Neuronal stem cell (in vitro differentiated cells): ENCODE results near the gene TSPEAR.

Source experiments
- DNase-seq: peaks from one replicate; pipeline ENCODE4 v3.0.0-alpha.2; 2013; ENCODE audit warnings: low spot score
- H2AFZ ChIP-seq: one replicate; pipeline ENCODE4 v1.6.1; 2013; ENCODE audit warnings: mild to moderate bottlenecking, low read length, inconsistent platforms
- H2AK5ac ChIP-seq: 2 replicates; pipeline ENCODE4 v1.6.1; 2013; ENCODE audit warnings: low read depth, mild to moderate bottlenecking, inconsistent platforms, low read length, moderate library complexity, mixed read lengths
- H2BK120ac ChIP-seq: 2 replicates; pipeline ENCODE4 v1.6.1; 2013; ENCODE audit warnings: low read depth, mild to moderate bottlenecking, inconsistent platforms, low read length, moderate library complexity, mixed read lengths
- H2BK12ac ChIP-seq: one replicate; pipeline ENCODE4 v1.6.1; 2013; ENCODE audit warnings: low read length, inconsistent platforms
- H2BK15ac ChIP-seq: 2 replicates; pipeline ENCODE4 v1.6.1; 2013; ENCODE audit warnings: mild to moderate bottlenecking, low read length, inconsistent platforms, mixed read lengths
- H2BK5ac ChIP-seq: one replicate; pipeline ENCODE4 v1.6.1; 2013; ENCODE audit warnings: inconsistent platforms, mild to moderate bottlenecking, low read length, moderate library complexity
- H3K14ac ChIP-seq: one replicate; pipeline ENCODE4 v1.6.1; 2013; ENCODE audit warnings: low read length, inconsistent platforms
- H3K18ac ChIP-seq: 2 replicates; pipeline ENCODE4 v1.6.1; 2013; ENCODE audit warnings: low read length, inconsistent platforms
- H3K23ac ChIP-seq: 2 replicates; pipeline ENCODE4 v1.6.1; 2013; ENCODE audit warnings: low read depth, mild to moderate bottlenecking, mixed read lengths, low read length, inconsistent platforms; ENCODE audit not compliant: poor library complexity
- H3K27ac ChIP-seq: replicated peaks from 3 replicates; pipeline ENCODE4 v1.5.1; 2013; ENCODE audit warnings: low read length, inconsistent platforms
- H3K27me3 ChIP-seq, 3 experiments: 2 replicates each; pipeline ENCODE4 v1.6.1; 2013; ENCODE audit warnings: low read length in 3 of 3, mild to moderate bottlenecking in 2 of 3, inconsistent platforms in 1 of 3, low read depth in 1 of 3, mixed read lengths in 1 of 3, moderate library complexity in 1 of 3; ENCODE audit not compliant: control insufficient read depth in 3 of 3, insufficient read depth in 3 of 3
- H3K36me3 ChIP-seq, 2 donors: replicated peaks in 1 of 2; 2 replicates each; pipeline ENCODE4 v1.6.1; 2013; ENCODE audit warnings: low read length in 2 of 2; ENCODE audit not compliant: control insufficient read depth in 2 of 2, insufficient read depth in 2 of 2
- H3K4ac ChIP-seq: 2 replicates; pipeline ENCODE4 v1.6.1; 2013; ENCODE audit warnings: inconsistent platforms, mild to moderate bottlenecking, low read length, moderate library complexity
- H3K4me1 ChIP-seq, 2 donors: 1 replicate in 1 of 2; 2 replicates in 1 of 2; pipeline ENCODE4 v1.6.1; 2013; ENCODE audit warnings: low read length in 2 of 2, low read depth in 1 of 2; ENCODE audit not compliant: control insufficient read depth in 2 of 2, insufficient read depth in 1 of 2
- H3K4me2 ChIP-seq: one replicate; pipeline ENCODE4 v1.6.1; 2013; ENCODE audit warnings: mild to moderate bottlenecking, low read length, inconsistent platforms; ENCODE audit not compliant: insufficient read depth, poor library complexity, severe bottlenecking
- H3K4me3 ChIP-seq, 2 donors: 2 replicates each; pipeline ENCODE4 v1.5.1; 2013; ENCODE audit warnings: low read length in 2 of 2, mild to moderate bottlenecking in 2 of 2, inconsistent platforms in 1 of 2, moderate library complexity in 1 of 2
- H3K79me1 ChIP-seq: one replicate; pipeline ENCODE4 v1.6.1; 2013; ENCODE audit warnings: low read depth, mild to moderate bottlenecking, inconsistent platforms, low read length, moderate library complexity
- H3K9ac ChIP-seq: one replicate; pipeline ENCODE4 v1.6.1; 2013; ENCODE audit warnings: mild to moderate bottlenecking, low read depth, low read length, inconsistent platforms; ENCODE audit not compliant: poor library complexity
- H3K9me3 ChIP-seq, 2 donors: replicated peaks in 1 of 2; 2 replicates each; pipeline versions ENCODE3 to v1.6.1; 2013; ENCODE audit warnings: low read length in 2 of 2, mild to moderate bottlenecking in 2 of 2, inconsistent platforms in 1 of 2, low read depth in 1 of 2, mixed read lengths in 1 of 2, moderate library complexity in 1 of 2; ENCODE audit not compliant: control insufficient read depth in 2 of 2, insufficient read depth in 1 of 2
- H4K8ac ChIP-seq: one replicate; pipeline ENCODE4 v1.6.1; 2013; ENCODE audit warnings: low read depth, mild to moderate bottlenecking, inconsistent platforms, low read length, moderate library complexity
- H4K91ac ChIP-seq: one replicate; pipeline ENCODE4 v1.6.1; 2013; ENCODE audit warnings: low read length, low read depth, mild to moderate bottlenecking, inconsistent platforms; ENCODE audit not compliant: poor library complexity
- WGBS, 2 donors: extraction: QIAGEN DNeasy Blood & Tissue Kit; methylation state at CpG; one replicate each; pipeline ENCODE4 v1.1.7; 2013; ENCODE audit warnings: missing lambda C conversion rate in 2 of 2, mixed read lengths in 1 of 2; ENCODE audit not compliant: insufficient read length in 2 of 2, insufficient replicate concordance in 1 of 2; ENCODE audit errors: extremely low coverage in 2 of 2; 5-methylcytosine and 5-hydroxymethylcytosine counted together

The TSPEAR gene

GRCh38 chr21:44726826-44727225, 15.5 kb upstream of the TSPEAR start:
- WGBS, 2 donors = no CpG with 5 or more reads among the region's 6 CpGs
- Histone ChIP-seq H4K91ac (no peak overlapping the region), H3K23ac (no peak overlapping the region), H2AK5ac (no peak overlapping the region), H3K27me3 (peaks cover 0 to 46% (median 8%) of the 10 kb centered on the region in 3 experiments), H3K27ac (no peak overlapping the region), H3K9ac (peak overlapping the region; percentile 7), H2BK120ac (no peak overlapping the region), H2BK15ac (peak overlapping the region; percentile 20), H3K4me3 (no peak overlapping the region), H3K79me1 (no peaks in the 10 kb centered on the region), H3K4ac (no peak overlapping the region), H2AFZ (no peak overlapping the region), H3K18ac (peak overlapping the region; percentile 48), H4K8ac (no peak overlapping the region), H3K14ac (no peak overlapping the region), H2BK12ac (no peak overlapping the region), H3K36me3 (no peaks in the 10 kb centered on the region), H3K4me2 (no peak overlapping the region), H2BK5ac (no peak overlapping the region), H3K9me3 (peaks cover 0 to 4% of the 10 kb centered on the region in 2 donors), H3K4me1 (peaks cover 0 to 2% of the 10 kb centered on the region in 2 donors)
- no peak for DNase-seq

GRCh38 chr21:44724926-44725325, 13.6 kb upstream of the TSPEAR start:
- no CpG with 5 or more reads among the region's 14 CpGs for WGBS, 2 donors
- Histone ChIP-seq H3K23ac (no peak overlapping the region), H3K9ac (no peak overlapping the region), H2BK12ac (no peak overlapping the region), H4K91ac (no peak overlapping the region), H2AFZ (no peak overlapping the region), H2AK5ac (no peak overlapping the region), H3K79me1 (no peaks in the 10 kb centered on the region), H2BK15ac (no peak overlapping the region), H3K27ac (no peak overlapping the region), H3K14ac (no peak overlapping the region), H2BK120ac (no peak overlapping the region), H4K8ac (no peak overlapping the region), H3K27me3 (peaks cover 0 to 39% (median 8%) of the 10 kb centered on the region in 3 experiments), H2BK5ac (no peak overlapping the region), H3K9me3 (peaks cover 0 to 4% of the 10 kb centered on the region in 2 donors), H3K4me1 (peaks cover 0 to 2% of the 10 kb centered on the region in 2 donors), H3K4me2 (no peak overlapping the region), H3K4me3 (no peak overlapping the region), H3K18ac (no peak overlapping the region), H3K36me3 (no peaks in the 10 kb centered on the region), H3K4ac (no peak overlapping the region)
- no peak for DNase-seq

GRCh38 chr21:44724196-44724595, 12.8 kb upstream of the TSPEAR start:
- Histone ChIP-seq H3K79me1 (no peaks in the 10 kb centered on the region), H3K9ac (no peak overlapping the region), H2AK5ac (peak overlapping the region; percentile 93), H3K4ac (no peak overlapping the region), H2AFZ (no peak overlapping the region), H3K9me3 (peaks cover 0 to 2% of the 10 kb centered on the region in 2 donors), H2BK12ac (no peak overlapping the region), H3K4me1 (peaks cover 0 to 2% of the 10 kb centered on the region in 2 donors), H3K23ac (no peak overlapping the region), H3K14ac (peak overlapping the region; percentile 94), H3K27me3 (peaks cover 0 to 39% (median 8%) of the 10 kb centered on the region in 3 experiments), H3K36me3 (no peaks in the 10 kb centered on the region), H2BK5ac (no peak overlapping the region), H4K91ac (no peak overlapping the region), H2BK15ac (peak overlapping the region; percentile 76), H2BK120ac (peak overlapping the region; percentile 9), H3K27ac (no peak overlapping the region), H3K4me2 (no peak overlapping the region), H3K4me3 (no peak overlapping the region), H4K8ac (no peak overlapping the region), H3K18ac (peak overlapping the region; percentile 97)
- no CpG with 5 or more reads among the region's 7 CpGs for WGBS, 2 donors
- no peak for DNase-seq

GRCh38 chr21:44723177-44724131, 12.1 kb upstream of the TSPEAR start:
- no peak overlapping the region for H2BK5ac ChIP-seq
- no peak overlapping the region for H3K27ac ChIP-seq
- peak overlapping the region; percentile 80 for H2AFZ ChIP-seq
- H3K4ac ChIP-seq = no peak overlapping the region
- peak overlapping the region; percentile 93 for H2AK5ac ChIP-seq
- DNase-seq = no peak
- no peak overlapping the region for H3K14ac ChIP-seq
- peak overlapping the region; percentile 28 for H3K4me2 ChIP-seq
- H4K91ac ChIP-seq = no peak overlapping the region
- peak overlapping the region; percentile 91 for H2BK15ac ChIP-seq
- WGBS, 2 donors = no CpG with 5 or more reads among the region's 61 CpGs
- H3K23ac ChIP-seq = no peak overlapping the region
- no peaks in the 10 kb centered on the region for H3K79me1 ChIP-seq
- H2BK120ac ChIP-seq = peak overlapping the region; percentile 9
- H3K4me3 ChIP-seq = no peak overlapping the region
- H3K9me3 ChIP-seq = peaks cover 0 to 2% of the 10 kb centered on the region in 2 donors
- peak overlapping the region; percentile 82 for H2BK12ac ChIP-seq
- no peak overlapping the region for H4K8ac ChIP-seq
- peak overlapping the region; percentile 97 for H3K18ac ChIP-seq
- H3K4me1 ChIP-seq = peaks cover 0 to 2% of the 10 kb centered on the region in 2 donors
- peaks cover 0 to 46% (median 8%) of the 10 kb centered on the region in 3 experiments for H3K27me3 ChIP-seq
- H3K9ac ChIP-seq = peak overlapping the region; percentile 66
- no peaks in the 10 kb centered on the region for H3K36me3 ChIP-seq
